K562 (cell line): ENCODE measurements around the gene TMEM69. TPM values are rescaled to one million over a fixed set of nuclear protein-coding genes. Genes with fewer than 3 reads are reported as not detected.

Experiments
- C11orf30 ChIP-seq: fragments of 450-650 bp; IDR thresholded peaks from 2 replicates; pipeline ENCODE4 v1.6.1; 2016; ENCODE audit warnings: low read depth, mild to moderate bottlenecking
- CBX8 ChIP-seq: fragments of 200-600 bp; sonication (generic); IDR thresholded peaks from 2 replicates; pipeline ENCODE4 v1.6.1; 2012; ENCODE audit warnings: borderline replicate concordance, mixed run types, low read depth, mild to moderate bottlenecking, moderate library complexity, mixed read lengths, low read length, control low read depth, inconsistent platforms; ENCODE audit not compliant: poor library complexity, severe bottlenecking; ENCODE audit errors: extremely low read depth
- DPF2 ChIP-seq: fragments of 450-650 bp; IDR thresholded peaks from 2 replicates; pipeline ENCODE4 v1.6.1; 2016
- E2F4 ChIP-seq: sonication (generic); formaldehyde crosslinking; IDR thresholded peaks from 2 replicates; pipeline ENCODE4 v1.8.0; 2022; ENCODE audit warnings: mild to moderate bottlenecking, low read depth, missing genetic modification reagents
- ETV6 ChIP-seq, 3 experiments: fragments of 150-350 bp in 1 of 3; sonication (generic) in 1 of 3; formaldehyde crosslinking in 1 of 3; IDR thresholded peaks; 2 replicates each; pipeline versions ENCODE4 v1.6.1 to v1.8.0; 2014 to 2022; ENCODE audit warnings: borderline replicate concordance in 2 of 3, low read depth in 2 of 3, antibody characterized with exemption in 1 of 3, low read length in 1 of 3, mild to moderate bottlenecking in 1 of 3, missing genetic modification reagents in 1 of 3
- MAFF ChIP-seq: IDR thresholded peaks from 2 replicates; pipeline ENCODE4 v1.6.1; 2012; ENCODE audit warnings: low read length, improper control_type of control experiment
- MAX ChIP-seq: sonication (generic); formaldehyde crosslinking; IDR thresholded peaks from 2 replicates; pipeline ENCODE4 v1.9.0; 2022; ENCODE audit warnings: mild to moderate bottlenecking, missing genetic modification reagents
- MLLT1 ChIP-seq, 2 experiments: fragments of 450-650 bp; IDR thresholded peaks; 2 replicates each; pipeline ENCODE4 v1.6.1; 2016
- MXD1 ChIP-seq: fragments of 250-450 bp; sonication (Bioruptor Pico); IDR thresholded peaks from 2 replicates; pipeline ENCODE4 v1.8.0; 2021; ENCODE audit warnings: borderline replicate concordance, mild to moderate bottlenecking, moderate library complexity; ENCODE audit not compliant: poor library complexity, severe bottlenecking
- PRMT5 ChIP-seq: sonication (generic); formaldehyde crosslinking; IDR thresholded peaks from 2 replicates; pipeline ENCODE4 v1.5.0; 2020; ENCODE audit warnings: missing genetic modification reagents
- RNF219 ChIP-seq: fragments of 250-450 bp; sonication (Bioruptor Pico); IDR thresholded peaks from 2 replicates; pipeline ENCODE4 v1.5.0; 2022; ENCODE audit warnings: mild to moderate bottlenecking
- STAT5B ChIP-seq: fragments of 250-450 bp; sonication (Bioruptor Pico); IDR thresholded peaks from 2 replicates; pipeline ENCODE4 v1.8.0; 2021; ENCODE audit warnings: mild to moderate bottlenecking, inconsistent platforms
- WHSC1 ChIP-seq: IDR thresholded peaks from one replicate; pipeline ENCODE4 v1.6.1; 2012; ENCODE audit warnings: low read length, control low read depth, inconsistent platforms
- ZBTB43 ChIP-seq: sonication (generic); formaldehyde crosslinking; IDR thresholded peaks from 2 replicates; pipeline ENCODE4 v1.8.0; 2023; ENCODE audit warnings: mild to moderate bottlenecking, missing genetic modification reagents
- ZNF140 ChIP-seq: fragments of 250-450 bp; sonication (Bioruptor Pico); IDR thresholded peaks from 2 replicates; pipeline ENCODE4 v1.8.0; 2021; ENCODE audit warnings: moderate library complexity, mild to moderate bottlenecking, inconsistent platforms
- ZNF217 ChIP-seq: sonication (generic); formaldehyde crosslinking; IDR thresholded peaks from 2 replicates; pipeline ENCODE4 v1.8.0; 2022; ENCODE audit warnings: mild to moderate bottlenecking, missing genetic modification reagents
- ZNF282 ChIP-seq: sonication (generic); formaldehyde crosslinking; IDR thresholded peaks from 2 replicates; pipeline ENCODE4 v1.8.1; 2023; ENCODE audit warnings: missing genetic modification reagents
- ZNF551 ChIP-seq: fragments of 250-450 bp; sonication (Bioruptor Pico); IDR thresholded peaks from 2 replicates; pipeline ENCODE4 v1.5.0; 2021; ENCODE audit warnings: mild to moderate bottlenecking, moderate library complexity
- polyA plus RNA-seq, 8 experiments: library from polyadenylated mRNA; depleted of rRNA in 4 of 8; stranded (reverse) in 5 of 8; unstranded in 3 of 8; fragments of >200 nt; fragmentation: Nextera tagmentation in 2 of 8; fragmentation: Illumina TruSeq in 1 of 8; extraction: Ambion mirVana in 2 of 8; extraction: Trizol in 1 of 8; gene quantifications; 2 replicates each; pipeline versions ENCODE4 v1.2.1 to v1.2.3, GENCODE V29; 2011 to 2014; ENCODE audit warnings: inconsistent platforms in 1 of 8, missing spikeins in 1 of 8
- total RNA-seq, 7 experiments: library from RNA; depleted of rRNA in 6 of 7; stranded (reverse); fragments of >200 nt in 6 of 7; fragmentation: Illumina TruSeq in 2 of 7; extraction: Trizol in 2 of 7; gene quantifications; 2 replicates each; pipeline versions ENCODE4 v1.2.1 to v1.2.3, GENCODE V29; 2011 to 2021; ENCODE audit warnings: low replicate concordance in 1 of 7

TMEM69 gene
- total and polyA plus RNA-seq, 9 of the 15 experiments (the other 6 are each of a cell fraction or from before 2014, with no cell fraction given): 47.3 to 248 (median 103) TPM

GRCh38 chr1:45687754-45688740, at the start of gene TMEM69 (continued):
- no peak; a peak in 1 of 4 replicates for TF ChIP-seq ETV6 (IDR thresholded peaks at IDR 0.05; ENCODE audit: borderline replicate concordance in 1 of 2, low read depth in 2 of 2, low read length in 1 of 2)
- TF ChIP-seq ETV6 (CRISPR knock-in tag; IDR thresholded peaks at IDR 0.05; ENCODE audit: borderline replicate concordance): no peak
- TF ChIP-seq MAX (CRISPR knock-in tag): peak; percentile 58
- no peak for TF ChIP-seq ZNF217 (CRISPR knock-in tag)
- TF ChIP-seq STAT5B: no peak
- no peak for TF ChIP-seq ZNF551 (CRISPR knock-in tag)
- TF ChIP-seq DPF2: peak; percentile 10; the same call in 1 of the 2 replicates
- no peak for TF ChIP-seq RNF219
- peak in 1 of 2 experiments; percentile 31; a peak in 1 of 4 replicates for TF ChIP-seq MLLT1 (IDR thresholded peaks at IDR 0.05)
- no peak for TF ChIP-seq MXD1 (CRISPR knock-in tag)
- TF ChIP-seq E2F4 (CRISPR knock-in tag): no peak
- no peak for TF ChIP-seq WHSC1
- TF ChIP-seq ZBTB43: no peak
- no peak for TF ChIP-seq ZNF140 (CRISPR knock-in tag)
- no peak for TF ChIP-seq PRMT5
- TF ChIP-seq CBX8: no peak
- peak; percentile 94 for TF ChIP-seq C11orf30
- TF ChIP-seq MAFF: peak; percentile 19; the same call in 1 of the 2 replicates
- no peak for TF ChIP-seq ZNF282 (CRISPR knock-in tag)
